Hematopoietic multipotent progenitor cell treated with erythropoietin and hydrocortisone succinate and interleukin-3 and kit ligand, for 17 days (in vitro differentiated cells): ENCODE results near the gene OTOS.
A peak's percentile ranks its signal among the peaks of the same experiment; 100 is the strongest.

Experiments
- DNase-seq: peaks from one replicate; pipeline ENCODE4 v3.0.0-alpha.2; 2015; ENCODE audit warnings: low spot score

Gene OTOS

DNA sequence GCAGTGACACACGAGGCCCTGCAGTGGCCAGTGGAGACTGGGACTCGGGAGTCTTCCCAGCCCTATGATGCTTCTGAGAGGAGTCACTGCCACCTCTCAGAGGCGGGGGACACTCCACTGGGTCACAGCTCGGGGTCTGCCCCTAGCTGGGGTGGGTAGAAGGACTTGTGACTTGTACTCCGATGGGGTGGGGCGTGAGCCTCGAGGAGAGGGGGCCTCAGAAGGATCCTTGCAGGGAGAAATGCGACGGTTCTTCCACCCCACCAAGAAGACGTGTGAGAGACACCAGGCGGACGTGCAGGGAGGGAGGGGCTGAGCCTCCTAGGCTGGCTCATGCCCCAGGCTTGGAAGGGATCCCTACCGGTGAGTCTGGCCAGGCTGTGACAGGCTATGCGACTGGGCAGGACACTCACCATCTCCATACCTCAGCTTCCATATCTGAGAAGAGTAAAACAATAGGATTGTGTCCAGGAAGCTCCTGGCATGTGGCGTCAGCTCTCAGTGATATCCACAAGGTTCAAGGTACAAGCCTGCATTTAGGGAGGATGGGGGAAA, 11.1 kb upstream of the OTOS start:
- DNase-seq, result no peak

GRCh38 chr2:240149943-240150784, 9.7 kb upstream of the OTOS start:
- no peak for DNase-seq

DNA sequence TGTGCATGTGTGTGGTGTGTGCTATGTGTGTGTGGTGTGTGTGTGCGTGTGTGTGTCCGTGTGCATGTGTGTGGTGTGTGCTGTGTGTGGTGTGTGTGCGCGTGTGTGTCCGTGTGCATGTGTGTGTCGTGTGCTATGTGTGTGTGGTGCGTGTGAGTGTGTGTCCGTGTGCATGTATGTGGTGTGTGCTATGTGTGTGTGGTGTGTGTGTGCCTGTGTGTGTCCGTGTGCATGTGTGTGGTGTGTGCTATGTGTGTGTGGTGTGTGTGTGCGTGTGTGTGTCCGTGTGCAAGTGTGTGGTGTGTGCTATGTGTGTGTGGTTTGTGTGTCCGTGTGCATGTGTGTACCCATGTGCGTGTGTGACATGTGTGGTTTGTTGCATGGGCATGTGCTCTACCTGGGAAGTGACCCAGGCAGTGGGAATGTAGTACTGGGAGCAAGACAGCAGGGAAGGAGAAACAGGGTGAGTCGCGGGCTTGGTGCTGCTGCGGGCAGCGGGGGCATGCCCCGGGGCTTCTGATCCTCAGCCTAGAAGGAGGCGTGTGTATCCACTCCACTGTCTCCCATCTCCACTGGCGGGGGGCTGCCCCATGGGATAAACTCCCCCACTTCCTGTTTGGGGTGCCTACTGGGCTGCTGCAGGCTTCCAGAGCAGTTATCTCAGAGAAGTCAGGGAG, 7.6 kb upstream of the OTOS start:
- no peak for DNase-seq

GRCh38 chr2:240147382-240147781, 6.9 kb upstream of the OTOS start:
- DNase-seq, result no peak

DNA sequence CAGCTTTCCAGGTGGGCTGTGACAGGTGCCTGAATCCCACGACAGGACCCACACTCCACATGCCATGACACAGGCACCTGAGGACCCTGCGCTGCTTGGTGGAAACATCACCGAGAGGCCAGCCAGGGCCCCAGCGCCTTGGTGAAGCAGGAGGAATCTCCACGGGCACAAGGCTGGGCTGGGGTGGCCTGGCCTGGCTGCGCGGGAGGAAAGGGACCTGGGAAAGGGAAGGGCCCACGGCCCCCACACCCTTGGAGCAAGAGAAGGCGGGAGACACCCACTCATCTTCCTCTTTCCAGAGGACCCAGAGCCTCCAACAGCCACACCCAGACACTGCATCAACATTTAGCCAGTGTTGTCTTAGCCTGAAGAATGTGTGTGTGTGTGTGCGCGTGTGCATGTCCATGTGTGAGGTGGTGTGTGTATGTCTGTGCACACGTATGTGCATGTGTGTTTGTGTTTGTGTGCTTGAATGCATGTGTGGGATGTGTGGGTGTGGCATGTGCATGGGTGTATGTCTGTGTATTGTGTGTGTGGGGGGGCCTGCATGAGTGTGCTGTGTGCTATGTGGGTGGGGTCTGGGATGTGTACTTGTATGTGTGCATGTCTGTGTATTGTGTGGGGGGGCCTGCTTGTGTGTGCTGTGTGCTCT, 6.3 kb upstream of the OTOS start:
- no peak for DNase-seq

GRCh38 chr2:240146141-240146561, 5.7 kb upstream of the OTOS start:
- no peak for DNase-seq

DNA sequence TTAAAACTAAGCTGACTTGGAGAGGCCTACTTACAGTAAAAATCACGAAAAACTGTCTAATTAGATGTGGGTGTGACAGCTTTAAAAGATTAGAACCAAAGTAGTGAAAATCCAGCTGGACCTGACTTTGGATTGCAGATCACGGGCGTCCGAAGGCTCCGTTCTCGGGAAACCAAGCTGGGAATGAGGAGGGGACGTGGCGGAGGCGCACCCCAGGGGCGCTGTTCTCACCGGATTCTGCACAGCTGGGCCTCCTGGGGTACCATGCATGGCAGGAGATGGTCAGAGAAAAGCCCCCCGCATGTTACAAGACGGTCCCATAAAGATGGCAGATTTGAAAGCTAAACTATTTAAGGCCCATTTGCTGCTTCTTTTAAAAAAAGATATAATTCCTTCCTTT, 5.0 kb upstream of the OTOS start:
- DNase-seq, result no peak

GRCh38 chr2:240144649-240145261, 4.3 kb upstream of the OTOS start:
- no peak for DNase-seq

DNA sequence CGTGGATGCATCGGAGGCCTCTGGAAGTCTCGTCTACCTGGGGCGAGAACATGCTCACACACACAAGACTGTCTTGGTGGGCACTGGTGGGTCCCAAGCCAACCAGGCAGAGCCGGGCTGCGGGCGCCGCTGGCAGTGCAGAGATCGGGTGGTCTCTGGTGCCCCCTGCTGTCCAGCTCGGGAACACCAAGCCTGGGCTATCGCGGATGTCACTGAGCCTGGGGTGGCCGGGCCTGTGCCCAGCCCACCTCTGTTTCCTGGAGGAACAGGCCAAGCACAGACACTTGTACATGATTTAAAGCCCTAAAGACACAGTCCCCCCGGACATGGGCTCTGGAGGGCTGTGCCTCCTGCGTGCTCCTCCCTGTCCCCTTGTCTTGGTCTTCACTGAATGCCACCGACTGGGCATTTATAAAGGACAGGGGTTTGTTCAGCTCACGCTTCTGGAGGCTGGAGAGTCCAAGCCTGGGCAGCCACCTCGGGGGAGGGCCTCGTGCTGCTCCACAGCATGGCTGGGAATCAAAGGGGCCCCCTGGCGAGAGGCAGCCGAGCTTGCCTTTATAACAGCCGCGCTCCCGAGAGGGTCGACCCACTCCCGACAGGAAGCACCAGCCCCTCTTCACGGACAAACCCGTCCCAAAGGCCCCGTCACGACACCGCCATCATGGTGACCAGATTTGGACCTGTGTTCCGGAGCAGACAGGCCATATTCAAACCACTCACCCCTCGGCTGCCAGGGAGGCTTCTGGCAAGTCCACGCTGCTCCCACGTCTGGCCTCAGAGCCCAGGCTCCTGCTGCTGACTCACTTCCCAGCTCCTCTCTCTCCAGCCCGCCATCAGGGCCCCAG, 3.6 kb upstream of the OTOS start:
- peak; percentile 61 for DNase-seq

DNA sequence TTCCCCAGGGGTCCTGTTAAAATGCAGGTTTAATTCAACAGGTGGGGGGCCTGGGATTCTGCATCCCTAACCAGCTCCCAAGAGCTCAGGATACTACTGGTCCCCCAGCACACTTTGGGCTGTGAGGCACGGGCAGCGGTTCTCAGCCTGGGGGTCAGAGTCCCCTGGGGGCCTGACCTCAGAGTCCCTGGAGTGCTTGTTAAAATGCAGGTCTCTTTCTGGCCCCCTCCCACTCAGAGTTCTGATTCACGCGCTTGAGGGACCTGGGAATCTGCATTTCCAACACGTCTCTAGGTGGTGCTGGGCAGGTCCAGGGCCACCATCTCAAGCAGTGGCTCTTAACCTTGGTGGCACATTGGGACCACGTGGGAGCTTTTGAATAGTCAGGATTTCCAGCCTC, 2.8 kb upstream of the OTOS start:
- no peak for DNase-seq

DNA sequence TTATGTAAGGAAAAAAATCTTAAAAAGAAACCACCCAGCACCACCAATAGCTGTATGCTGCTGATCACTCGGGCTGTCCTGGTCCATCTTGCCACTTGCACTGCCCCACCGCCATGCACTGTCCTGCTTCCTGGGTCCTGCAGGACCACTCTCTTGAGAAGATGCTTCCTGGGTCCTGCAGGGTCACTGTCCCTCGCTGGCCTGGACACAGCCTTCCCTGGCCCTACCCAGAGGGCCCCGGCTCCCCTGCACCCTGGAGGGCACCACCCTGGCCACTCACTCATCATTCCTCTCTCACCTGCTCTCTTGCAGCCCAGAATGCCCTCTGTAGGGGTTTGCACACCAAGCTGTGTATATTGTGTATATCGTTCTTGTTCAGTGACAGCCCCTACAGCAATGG, 2.4 kb upstream of the OTOS start:
- no peak for DNase-seq

DNA sequence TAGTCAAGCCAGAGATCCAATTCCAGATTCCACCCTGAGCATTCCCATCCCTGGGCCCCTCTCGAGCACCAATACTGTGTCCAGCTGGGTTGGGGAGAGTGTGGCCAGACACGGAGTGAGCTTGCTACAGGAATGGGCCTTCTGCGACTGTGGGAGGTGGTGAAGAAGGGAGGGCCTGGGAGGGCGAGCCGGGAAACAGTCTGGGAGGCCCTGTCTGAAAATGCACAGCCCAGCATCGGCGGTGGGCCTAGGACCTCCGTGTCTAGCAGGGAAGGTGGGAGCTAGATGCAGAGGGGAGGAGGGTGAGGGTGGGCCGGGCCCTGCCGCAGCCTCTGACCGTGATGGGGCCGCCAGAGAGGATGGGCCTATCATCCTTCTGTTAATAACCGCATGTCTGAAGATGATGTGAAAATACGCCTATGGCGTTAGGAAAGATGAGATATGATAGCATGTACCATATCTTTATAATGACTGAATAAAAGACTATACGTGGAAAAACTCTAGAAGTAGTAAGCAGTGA, 1.9 kb upstream of the OTOS start:
- no peak for DNase-seq

- DNase-seq, result no peak
Observed at GRCh38 chr2:240141736-240142135, 1.3 kb upstream of the OTOS start.

- DNase-seq, result no peak
Observed at GRCh38 chr2:240140920-240141319, 462 bp upstream of the OTOS start.

- DNase-seq, result no peak
Observed at GRCh38 chr2:240139666-240140393, 628 bp downstream of the OTOS start.

GRCh38 chr2:240139011-240139441, 1.4 kb downstream of the OTOS start:
- DNase-seq, result no peak

GRCh38 chr2:240138254-240138984, 2.0 kb downstream of the OTOS start:
- DNase-seq, result no peak

GRCh38 chr2:240137596-240138253, 2.7 kb downstream of the OTOS start:
- DNase-seq, result no peak

GRCh38 chr2:240136671-240137292, 3.7 kb downstream of the OTOS start:
- DNase-seq, result no peak
